HG03354 (cell line): ENCODE measurements around the gene CCDC78.
A peak's percentile ranks its signal among the peaks of the same experiment; 100 is the strongest.

Experiments
- ATAC-seq: cut with Tn5 transposase; IDR thresholded peaks from one replicate; pipeline ENCODE4 v1.9.1; 2021; ENCODE audit warnings: mild to moderate bottlenecking; ENCODE audit not compliant: unreplicated experiment, poor library complexity, severe bottlenecking

CCDC78 gene

DNA sequence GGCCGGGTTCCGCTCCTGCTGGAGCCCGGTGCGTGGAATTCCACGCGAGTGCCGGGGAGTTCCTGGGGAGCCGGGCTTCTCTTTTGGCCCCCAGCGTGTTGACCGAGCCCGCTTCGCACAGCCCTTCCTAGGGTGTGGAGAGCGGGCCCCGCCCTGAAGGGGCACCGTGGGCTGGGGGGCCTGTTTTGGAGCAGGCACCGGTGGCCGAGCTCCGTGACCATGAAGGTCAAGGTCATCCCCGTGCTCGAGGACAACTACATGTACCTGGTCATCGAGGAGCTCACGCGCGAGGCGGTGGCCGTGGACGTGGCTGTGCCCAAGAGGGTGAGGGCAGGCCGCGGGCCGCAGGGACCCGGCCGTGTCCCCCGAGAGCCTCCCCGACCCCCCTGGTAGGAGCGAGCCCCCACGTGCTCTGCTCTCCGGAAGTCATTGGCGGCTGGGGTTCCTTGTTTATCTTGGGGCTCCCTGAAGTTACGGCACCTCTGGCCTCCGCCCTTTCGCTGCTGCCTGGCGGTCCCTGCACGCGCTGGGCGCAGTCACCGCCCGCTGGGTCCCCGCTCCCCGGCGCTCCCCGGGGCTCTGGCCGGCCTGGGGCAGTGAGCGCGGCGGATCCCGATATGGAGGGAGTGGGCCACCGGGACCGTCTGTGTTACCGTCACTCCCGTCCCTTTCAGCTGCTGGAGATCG, 1.2 kb upstream of the CCDC78 start:
- ATAC-seq: peak; percentile 11

DNA sequence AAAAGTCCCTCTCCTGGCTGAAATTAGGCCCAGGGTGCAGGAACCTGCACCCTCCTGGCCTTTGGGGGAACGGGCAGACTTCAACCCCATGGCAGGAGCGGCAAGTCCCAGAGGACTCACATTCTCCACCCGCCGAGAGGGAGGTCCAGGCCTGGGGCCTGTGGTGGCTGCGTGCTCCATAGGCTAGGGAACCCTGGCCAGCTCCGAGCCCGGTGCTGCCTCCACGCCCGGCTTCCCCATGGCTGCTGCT, 130 bp downstream of the CCDC78 start:
- no peak for ATAC-seq

DNA sequence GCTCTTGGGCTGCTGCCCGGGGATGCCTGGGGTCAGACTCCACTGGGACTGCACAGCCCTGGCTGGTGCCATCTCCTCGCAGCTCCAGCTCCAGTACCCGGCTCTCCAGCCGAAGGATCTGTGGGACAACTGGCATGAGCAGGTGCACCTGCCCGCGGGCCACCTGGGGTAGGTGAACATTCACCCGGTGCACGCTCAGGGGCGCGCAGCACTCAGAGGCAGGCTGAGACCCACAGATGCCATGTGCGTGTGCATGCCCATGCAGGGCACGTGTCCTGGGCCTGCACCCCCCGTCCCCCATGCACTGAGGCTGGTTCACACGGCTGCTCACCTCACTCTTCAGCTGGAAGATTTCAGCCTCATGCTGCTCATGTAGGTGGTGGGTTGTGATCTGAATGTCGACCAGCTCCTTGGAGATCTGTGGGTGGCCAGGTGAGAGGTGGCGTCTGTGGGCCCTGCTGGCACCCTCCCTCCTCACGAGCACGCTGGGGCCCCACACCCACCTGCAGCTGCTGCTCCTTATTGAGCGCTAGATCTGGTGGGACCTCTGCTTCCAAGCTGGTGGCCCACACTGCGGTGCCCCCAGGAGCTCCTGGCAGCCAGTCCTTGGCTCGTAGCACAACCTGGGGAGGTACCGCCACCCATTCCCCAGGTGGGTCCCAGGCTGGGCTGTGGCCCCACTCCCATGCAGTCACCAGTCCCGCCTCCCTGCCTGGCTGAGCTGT, 618 bp downstream of the CCDC78 start:
- no peak for ATAC-seq

DNA sequence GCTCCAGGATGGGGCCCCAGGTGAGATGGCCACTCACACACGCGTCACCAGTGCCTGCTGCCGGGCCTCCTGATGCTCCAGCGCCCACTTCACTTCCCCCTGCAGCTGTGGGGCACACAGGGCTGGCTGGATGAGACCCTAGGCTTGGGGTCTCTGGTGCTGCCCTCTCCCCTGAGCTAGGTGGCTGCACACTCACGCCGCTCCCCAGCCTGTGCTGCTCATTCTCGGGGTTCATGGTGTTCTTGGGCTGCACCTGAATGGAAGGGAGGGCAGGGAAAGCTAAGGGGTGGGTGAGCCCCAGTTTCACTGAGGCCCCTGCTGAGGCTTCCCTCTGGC, 1.2 kb downstream of the CCDC78 start:
- ATAC-seq: no peak

DNA sequence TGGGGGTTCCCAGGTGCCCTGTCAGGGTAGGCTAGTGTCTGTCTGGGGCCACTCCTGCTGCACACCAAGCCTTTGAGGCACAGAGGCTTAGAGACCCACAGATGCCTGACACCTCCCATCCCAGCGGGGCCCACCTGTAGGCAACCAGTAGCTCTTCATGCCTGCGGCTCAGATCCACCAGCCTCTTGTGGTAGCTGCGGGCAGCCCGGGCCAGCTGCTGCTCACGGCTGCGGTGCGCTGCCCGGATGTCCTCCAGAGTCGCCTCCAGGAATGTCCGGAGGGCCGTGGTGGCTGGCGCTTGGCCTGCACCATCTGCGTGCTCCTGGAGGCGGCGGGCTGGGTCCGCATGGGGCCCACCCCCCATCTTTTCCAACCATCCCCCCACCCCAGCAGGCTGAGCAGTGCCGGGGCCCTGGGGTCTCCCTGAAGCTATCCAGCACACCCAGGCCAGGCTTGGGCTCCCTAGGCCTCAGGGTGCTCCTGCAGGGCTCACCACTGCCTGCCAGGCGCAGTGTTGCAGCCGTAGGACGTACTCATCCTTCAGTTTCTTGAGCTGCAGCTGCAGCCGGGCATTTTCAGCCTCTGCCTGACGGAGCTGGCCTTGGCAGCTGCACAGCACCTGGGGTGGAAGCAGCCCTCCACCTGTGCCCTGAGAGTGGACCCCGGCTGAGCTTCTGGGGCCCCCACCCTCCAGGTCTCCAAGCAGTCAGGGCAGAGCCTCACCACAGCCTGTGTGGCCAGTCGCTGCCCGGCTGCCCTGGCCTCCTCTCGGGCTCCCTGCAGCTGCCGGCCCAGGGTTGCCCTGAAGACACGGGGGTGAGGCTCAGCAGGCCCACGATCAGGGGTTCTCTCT, 1.8 kb downstream of the CCDC78 start:
- no peak for ATAC-seq

DNA sequence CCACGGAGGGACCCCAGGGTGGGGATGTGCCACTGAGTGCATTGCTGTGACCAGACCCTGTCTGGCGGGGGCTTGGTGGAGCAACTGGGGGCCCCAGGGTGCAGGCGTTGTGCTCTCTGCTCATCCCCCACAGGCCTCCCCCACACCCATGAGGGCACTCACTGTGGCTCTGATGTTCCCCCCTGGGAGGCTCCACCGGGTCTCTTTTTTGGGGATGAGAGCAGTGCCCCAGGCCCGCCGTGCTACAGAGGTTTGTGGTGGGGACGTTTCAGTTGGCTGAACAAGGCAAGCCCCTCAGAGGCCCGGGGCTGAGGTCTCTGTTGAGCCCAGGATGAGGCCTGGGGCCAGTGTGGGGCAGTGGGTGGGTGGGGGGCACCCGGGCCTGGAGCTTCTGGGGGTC, 2.5 kb downstream of the CCDC78 start:
- no peak for ATAC-seq

DNA sequence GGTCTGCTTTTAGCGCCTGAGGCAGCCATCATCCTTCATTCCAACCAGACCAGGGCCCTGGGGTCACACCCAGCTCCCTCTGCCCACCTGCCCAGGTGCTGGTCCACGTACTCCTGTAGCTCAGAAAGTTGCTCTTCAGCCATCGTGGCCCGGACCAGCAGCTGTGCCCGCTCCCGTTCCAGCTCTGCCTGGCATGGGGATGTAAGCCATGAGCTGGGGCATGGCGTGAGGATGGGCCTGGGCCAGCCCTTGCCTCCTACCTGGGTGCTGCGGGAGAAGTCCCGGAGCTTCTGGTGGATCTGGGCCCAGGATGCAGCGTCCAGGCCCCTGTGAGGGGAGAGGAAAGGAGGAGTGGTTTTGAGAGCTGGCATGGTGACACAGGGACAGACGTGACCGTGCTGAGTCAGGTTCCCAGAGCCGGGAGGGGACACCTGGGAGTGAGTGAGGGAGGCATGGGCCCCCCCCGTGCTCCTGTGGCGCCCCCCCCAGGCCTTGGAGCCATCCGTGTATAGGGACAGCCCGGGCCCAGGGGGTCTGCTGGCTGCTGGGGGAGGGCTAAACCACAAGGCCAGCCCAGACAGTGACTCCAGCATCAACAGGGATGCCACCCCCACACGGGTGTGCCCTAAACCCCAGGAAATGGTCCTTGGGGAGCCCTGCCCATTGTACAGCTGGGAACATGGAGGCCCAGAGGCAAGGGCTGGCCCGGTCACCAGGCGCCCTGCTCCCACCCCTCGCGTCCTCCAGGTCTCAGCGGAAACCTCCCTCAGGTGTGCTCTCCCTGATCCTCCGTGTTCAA, 3.2 kb downstream of the CCDC78 start:
- no peak for ATAC-seq

DNA sequence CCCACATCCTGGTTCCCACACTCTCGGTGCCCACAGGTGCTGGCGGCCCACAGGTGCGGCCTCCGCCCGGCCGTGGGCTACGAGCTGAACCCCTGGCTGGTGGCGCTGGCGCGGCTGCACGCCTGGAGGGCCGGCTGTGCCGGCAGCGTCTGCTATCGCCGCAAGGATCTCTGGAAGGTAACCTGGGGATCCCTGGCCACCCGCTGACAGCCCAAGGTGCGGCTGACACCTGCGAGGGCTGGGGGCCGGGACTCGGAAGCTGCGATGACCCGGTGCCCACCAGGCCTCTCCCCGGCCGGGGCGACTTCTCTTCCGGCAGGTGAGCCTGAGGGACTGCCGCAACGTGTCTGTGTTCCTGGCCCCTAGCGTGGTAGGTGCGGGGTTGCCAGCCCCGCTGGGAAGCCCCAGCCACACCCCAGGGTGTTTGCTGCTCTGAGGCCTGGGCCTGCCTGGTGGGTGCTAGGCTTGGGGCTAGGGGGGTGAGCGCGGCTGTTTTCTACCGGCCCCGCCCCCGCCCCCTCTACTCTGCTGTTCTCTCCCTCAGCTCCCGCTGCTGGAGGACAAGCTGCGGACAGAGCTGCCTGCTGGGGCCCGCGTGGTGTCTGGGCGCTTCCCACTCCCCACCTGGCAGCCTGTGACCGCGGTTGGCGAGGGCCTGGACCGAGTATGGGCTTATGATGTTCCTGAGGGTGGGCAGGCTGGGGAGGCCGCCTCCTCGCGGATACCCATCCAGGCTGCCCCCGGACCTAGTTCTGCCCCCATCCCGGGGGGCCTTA, 4.3 kb downstream of the CCDC78 start:
- ATAC-seq: no peak

DNA sequence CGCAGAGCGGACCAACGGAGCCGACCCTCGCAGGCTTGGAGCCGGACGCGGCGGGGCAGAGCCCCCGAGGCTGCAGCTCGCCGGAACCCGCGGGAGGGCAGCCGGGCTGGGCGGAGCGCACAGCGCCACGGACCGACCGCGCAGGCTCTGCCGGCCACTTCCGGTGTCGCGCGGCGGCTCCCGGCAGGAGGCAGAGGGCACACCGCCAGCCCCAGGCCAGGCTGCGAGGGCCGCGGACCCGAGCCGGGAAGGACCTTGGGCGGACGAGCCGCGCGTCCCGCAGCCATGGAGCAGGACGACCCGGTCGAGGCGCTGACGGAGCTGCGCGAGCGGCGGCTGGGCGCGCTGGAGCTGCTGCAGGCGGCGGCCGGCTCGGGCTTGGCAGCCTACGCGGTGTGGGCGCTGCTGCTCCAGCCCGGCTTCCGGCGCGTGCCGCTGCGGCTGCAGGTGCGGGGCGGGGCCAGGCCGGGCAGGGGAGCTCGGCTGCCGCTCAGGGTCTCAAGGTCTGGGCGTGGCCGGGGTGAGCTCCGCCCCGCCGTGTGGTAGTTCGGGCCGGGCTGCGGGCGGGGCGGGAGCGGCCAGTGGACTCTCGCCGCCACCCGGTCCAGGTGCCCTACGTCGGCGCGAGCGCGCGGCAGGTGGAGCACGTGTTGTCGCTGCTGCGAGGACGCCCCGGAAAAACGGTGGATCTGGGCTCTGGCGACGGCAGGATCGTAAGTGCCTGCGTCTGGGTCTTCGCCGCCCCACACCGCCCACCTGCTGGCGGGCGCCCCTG, 5.1 kb downstream of the CCDC78 start, which contains the start of gene ANTKMT:
TSS of gene ANTKMT (plus strand) at position 157 of the 775 bp plus-strand sequence. CDS start at position 286, 129 bp downstream.
- peak; percentile 73 for ATAC-seq

DNA sequence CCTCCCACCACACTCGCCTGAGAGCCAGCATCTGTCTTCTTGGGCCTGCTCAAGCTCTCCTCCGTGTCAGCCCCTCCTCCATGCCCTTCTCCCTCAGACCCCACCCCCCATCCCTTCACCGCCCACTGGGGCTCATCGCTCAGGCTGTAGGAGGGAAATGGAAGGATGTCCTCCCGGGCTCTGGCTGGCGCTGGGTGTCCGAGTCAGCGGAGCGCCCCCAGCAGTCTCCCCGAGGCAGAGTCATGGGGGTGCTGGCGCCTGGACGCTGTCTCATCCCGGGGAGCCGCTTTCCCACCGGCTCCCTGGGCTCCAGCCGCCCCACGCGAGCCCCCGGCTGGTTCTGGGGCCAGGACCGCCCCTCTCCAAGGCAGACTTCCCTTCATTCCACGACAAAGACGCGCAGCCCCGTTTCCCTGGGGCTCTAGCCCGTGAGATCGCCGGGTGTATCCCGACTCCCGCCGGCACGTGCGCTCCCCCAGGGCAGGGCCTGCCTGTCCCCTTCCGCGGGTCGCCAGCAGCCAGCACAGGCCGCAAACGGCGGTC, 5.7 kb downstream of the CCDC78 start:
- ATAC-seq: no peak

DNA sequence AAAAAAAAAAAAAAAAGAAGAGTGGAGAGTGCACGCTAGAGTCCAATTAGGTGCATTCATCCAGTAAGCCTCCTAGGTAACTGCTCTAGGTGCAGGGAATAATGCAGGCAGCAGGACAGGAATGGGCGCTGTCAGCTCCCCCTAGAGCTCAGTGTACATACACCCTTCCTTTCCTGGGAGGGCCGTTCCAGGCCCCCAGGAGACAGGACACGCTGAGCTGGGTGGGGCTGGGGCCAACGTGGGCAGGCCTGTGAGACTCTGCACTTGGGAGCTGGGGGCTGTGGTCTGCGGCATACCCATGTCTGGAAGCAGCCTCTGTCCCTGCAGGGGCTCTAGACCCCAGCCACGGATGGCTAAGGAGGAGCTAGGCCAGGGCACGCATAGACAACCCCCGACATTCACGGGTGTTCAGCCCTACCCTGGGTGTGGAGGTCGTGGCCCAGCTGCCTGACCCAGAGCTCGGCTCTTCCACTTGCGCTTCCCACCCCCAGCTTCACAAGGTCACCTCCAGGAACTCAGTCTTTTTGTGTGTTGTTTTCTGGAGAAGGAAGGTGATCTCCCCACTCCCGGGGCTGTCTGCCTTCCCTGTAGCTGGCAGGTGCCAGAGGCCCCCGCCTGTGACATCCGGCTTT, 6.3 kb downstream of the CCDC78 start:
- no peak for ATAC-seq

DNA sequence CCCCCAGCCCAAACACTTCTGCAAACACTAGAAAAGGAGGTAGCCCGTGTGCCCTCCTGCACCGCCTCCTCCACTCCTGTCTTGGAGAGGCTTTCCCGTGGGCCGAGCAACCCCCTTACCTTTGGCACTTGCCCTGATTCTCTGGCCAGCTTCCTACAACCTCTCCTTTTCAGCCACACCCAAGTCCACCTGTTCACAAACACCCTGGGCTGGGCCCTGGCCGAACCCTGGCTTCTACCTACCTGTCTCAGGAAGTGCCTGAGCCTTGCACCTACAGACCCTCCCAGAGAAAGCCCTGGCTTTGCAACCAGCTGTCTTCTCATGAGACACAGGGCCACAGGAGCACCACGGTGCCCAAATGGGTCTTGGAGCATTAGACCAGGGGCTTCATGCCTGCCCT, 7.3 kb downstream of the CCDC78 start:
- ATAC-seq: no peak

DNA sequence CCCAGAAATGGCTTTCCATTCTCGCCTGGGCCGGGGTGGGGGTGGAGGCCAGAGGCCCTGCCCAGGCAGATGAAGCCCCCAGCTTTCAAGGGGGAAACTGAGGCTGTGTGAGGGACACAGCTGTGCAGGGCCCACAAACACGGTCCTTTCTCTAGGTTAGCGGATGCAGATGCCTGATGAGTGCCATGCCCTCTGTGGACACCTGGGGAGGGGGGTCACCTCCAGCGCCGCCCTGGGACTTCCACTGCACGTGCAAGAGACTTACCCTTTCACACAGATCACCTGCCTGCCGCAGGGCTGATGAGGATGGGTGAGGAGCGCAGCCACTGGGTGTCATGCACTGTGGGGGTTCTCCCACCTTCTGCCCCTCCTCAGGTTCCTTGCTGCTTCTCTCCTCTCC, 7.9 kb downstream of the CCDC78 start:
- no peak for ATAC-seq

DNA sequence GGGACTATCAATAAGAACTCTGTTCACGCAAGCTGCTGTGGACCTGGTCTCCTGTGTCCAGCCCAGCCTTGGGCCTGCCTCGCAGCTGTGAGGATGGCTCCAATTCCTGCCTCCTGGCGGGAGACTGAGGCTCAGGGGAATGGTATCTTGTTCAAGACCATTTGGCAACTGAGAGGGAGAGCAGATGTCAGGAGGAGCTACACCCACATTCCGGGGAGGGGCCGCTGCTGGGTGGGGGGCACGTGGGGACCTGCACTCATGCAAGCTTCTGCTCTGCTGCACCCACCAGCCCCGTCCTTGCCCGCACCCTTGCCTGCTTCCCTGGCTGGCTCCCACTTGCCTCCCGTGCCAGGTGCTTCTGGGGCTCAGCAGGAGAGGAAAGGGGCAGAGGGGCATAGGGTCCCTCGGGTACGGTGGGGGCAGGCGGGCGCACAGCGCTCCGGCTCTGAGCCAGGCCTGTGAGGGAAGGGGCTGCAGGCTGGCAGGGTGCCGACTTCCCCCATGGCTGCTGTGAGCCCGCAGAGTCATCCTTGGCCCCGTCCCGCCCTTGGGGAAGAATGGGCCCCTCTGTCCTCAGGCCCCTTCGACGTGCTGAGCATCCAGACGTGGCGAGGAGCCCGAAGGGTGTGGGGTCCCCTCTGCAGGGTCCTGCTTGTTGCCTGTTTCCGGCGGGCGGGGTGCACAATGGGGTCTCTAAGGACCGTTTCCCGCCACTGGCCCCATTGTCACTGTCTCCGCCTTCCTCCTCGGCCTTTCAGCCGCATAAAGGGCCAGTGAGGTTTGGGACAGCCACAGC, 8.6 kb downstream of the CCDC78 start:
- ATAC-seq: no peak

DNA sequence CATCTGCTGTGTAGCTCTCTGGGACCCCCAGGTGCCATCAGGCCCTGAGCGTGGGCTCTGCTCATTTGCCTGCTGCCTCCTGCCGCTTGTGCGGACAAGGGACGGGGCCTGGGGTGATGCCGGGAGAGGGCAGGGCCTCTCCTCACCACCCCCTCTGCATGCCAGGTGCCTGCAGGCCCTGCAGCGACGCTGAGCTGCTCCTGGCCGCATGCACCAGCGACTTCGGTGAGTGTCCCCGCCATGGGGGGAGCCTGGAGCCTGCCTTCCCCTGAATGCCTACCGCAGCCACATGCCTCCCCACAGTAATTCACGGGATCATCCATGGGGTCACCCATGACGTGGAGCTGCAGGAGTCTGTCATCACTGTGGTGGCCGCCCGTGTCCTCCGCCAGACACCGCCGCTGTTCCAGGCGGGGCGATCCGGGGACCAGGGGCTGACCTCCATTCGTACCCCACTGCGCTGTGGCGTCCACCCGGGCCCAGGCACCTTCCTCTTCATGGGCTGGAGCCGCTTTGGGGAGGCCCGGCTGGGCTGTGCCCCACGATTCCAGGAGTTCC, 9.4 kb downstream of the CCDC78 start:
- ATAC-seq: no peak

DNA sequence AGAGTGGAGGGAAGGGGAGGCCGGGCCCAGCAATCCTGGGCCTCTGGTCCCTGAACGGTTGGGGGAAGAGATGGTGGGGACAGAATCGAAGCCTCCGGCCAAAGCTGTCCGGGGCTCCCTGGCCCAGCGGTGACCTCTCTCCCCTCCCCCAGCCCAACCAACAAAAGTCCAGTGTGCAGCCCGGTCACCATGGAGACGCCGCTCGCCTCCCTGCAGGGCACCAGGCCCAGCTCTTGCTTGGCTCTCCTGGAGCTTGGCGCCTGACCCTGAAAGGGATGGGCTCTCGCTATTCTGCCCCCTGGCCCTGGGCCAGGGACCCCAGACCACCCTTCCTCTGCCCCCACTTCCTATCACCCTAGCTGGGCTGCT, 10.1 kb downstream of the CCDC78 start:
- no peak for ATAC-seq
